Cardiac muscle cell (in vitro differentiated cells and primary cell): ENCODE measurements around the gene CNKSR1. TPM values are rescaled to one million over a fixed set of nuclear protein-coding genes. Genes with fewer than 3 reads are reported as not detected.

ENCODE experiments used
- DNase-seq, 2 donors: peaks; one replicate each; pipeline versions ENCODE4 v3.0.0 to v3.0.0-alpha.2; 2010 to 2017; ENCODE audit warnings: low read depth in 1 of 2, low spot score in 1 of 2
- H3K27ac ChIP-seq: fragments of 200-600 bp; sonication (generic); 2 replicates; pipeline ENCODE4 v1.5.1; 2016
- H3K27me3 ChIP-seq: fragments of 200-600 bp; sonication (generic); 2 replicates; pipeline ENCODE4 v1.6.0; 2016; ENCODE audit warnings: control low read depth
- H3K36me3 ChIP-seq: fragments of 200-600 bp; sonication (generic); 2 replicates; pipeline ENCODE4 v1.5.1; 2016; ENCODE audit warnings: control low read depth
- H3K4me1 ChIP-seq: fragments of 200-600 bp; sonication (generic); 2 replicates; pipeline ENCODE4 v1.8.1; 2017; ENCODE audit warnings: low read depth, mild to moderate bottlenecking, mixed run types
- H3K4me3 ChIP-seq: fragments of 200-600 bp; sonication (generic); 2 replicates; pipeline ENCODE4 v1.5.1; 2016; ENCODE audit warnings: mild to moderate bottlenecking
- H3K9me3 ChIP-seq: fragments of 200-600 bp; sonication (generic); 2 replicates; pipeline ENCODE4 v1.5.1; 2017; ENCODE audit warnings: low read depth, mild to moderate bottlenecking, control low read depth
- CTCF ChIP-seq: IDR thresholded peaks from 2 replicates; pipeline ENCODE4 v1.5.1; 2012; ENCODE audit warnings: low read depth, mild to moderate bottlenecking, low read length
- polyA plus RNA-seq: library from polyadenylated mRNA; unstranded; fragments of >200 nt; fragmentation: Nextera tagmentation; extraction: Ambion mirVana; gene quantifications from 2 replicates; pipeline ENCODE4 v1.2.1, GENCODE V29; 2016
- total RNA-seq: library from RNA; depleted of rRNA; stranded (reverse); fragments of >200 nt; gene quantifications from 2 replicates; pipeline ENCODE4 v1.2.3, GENCODE V29; 2016

CNKSR1 gene
- total and polyA plus RNA-seq, 2 experiments from 2014 or later, result 7.5 to 9.7 TPM

GRCh38 chr1:26148887-26149286, 28.4 kb upstream of the CNKSR1 start:
- no peak for TF ChIP-seq CTCF
- Histone ChIP-seq H3K9me3 (no peaks in the 10 kb centered on the region), H3K36me3 (no peaks in the 10 kb centered on the region), H3K4me3 (no peak overlapping the region), H3K27ac (no peak overlapping the region), H3K27me3 (no peaks in the 10 kb centered on the region), H3K4me1 (no peaks in the 10 kb centered on the region)
- no peak for DNase-seq

- no peaks in the 10 kb centered on the region for H3K27me3 ChIP-seq
- no peak for TF ChIP-seq CTCF
- DNase-seq, result no peak
Measured at GRCh38 chr1:26153966-26154532, 23.2 kb upstream of the CNKSR1 start.

GRCh38 chr1:26154750-26155149, 22.5 kb upstream of the CNKSR1 start:
- H3K36me3 ChIP-seq, result no peaks in the 10 kb centered on the region
- no peak overlapping the region for H3K4me3 ChIP-seq
- no peaks in the 10 kb centered on the region for H3K27me3 ChIP-seq
- no peak overlapping the region for H3K27ac ChIP-seq
- no peak for TF ChIP-seq CTCF
- no peaks in the 10 kb centered on the region for H3K9me3 ChIP-seq
- peak in 1 of 2 donors; percentile 40 for DNase-seq
- H3K4me1 ChIP-seq, result peaks cover 49% of the 10 kb centered on the region

More at GRCh38 chr1:26153966-26154532, 23.2 kb upstream of the CNKSR1 start:
- H3K36me3 ChIP-seq, result no peaks in the 10 kb centered on the region
- peaks cover 42% of the 10 kb centered on the region for H3K4me1 ChIP-seq
- H3K9me3 ChIP-seq, result no peaks in the 10 kb centered on the region
- no peak overlapping the region for H3K27ac ChIP-seq
- H3K4me3 ChIP-seq, result no peak overlapping the region

- no peak overlapping the region for H3K27ac ChIP-seq
- no peaks in the 10 kb centered on the region for H3K36me3 ChIP-seq
- TF ChIP-seq CTCF, result no peak
- no peak for DNase-seq
- H3K27me3 ChIP-seq, result no peaks in the 10 kb centered on the region
- H3K4me3 ChIP-seq, result no peak overlapping the region
- no peaks in the 10 kb centered on the region for H3K9me3 ChIP-seq
- peaks cover 57% of the 10 kb centered on the region for H3K4me1 ChIP-seq
Measured at GRCh38 chr1:26155370-26156284, 21.7 kb upstream of the CNKSR1 start.

GRCh38 chr1:26156285-26157038, 20.8 kb upstream of the CNKSR1 start:
- TF ChIP-seq CTCF, result no peak
- peak in 1 of 2 donors; percentile 66 for DNase-seq
- no peaks in the 10 kb centered on the region for H3K36me3 ChIP-seq
- no peaks in the 10 kb centered on the region for H3K9me3 ChIP-seq
- no peak overlapping the region for H3K4me3 ChIP-seq
- no peak overlapping the region for H3K27ac ChIP-seq
- H3K4me1 ChIP-seq, result peaks cover 66% of the 10 kb centered on the region
- H3K27me3 ChIP-seq, result no peaks in the 10 kb centered on the region
